Suppressor macrophage treated with lipopolysaccharide for 1 hour (primary cell): ENCODE measurements around the gene MELTF.

Experiments used
- DNase-seq, 3 donors: peaks; one replicate each; pipeline ENCODE4 v3.0.0-alpha.2; 2020 to 2022

The MELTF gene

GRCh38 chr3:197026481-197026866, 3.1 kb downstream of the MELTF start:
- no peak for DNase-seq

- no peak for DNase-seq
Observed at GRCh38 chr3:197025736-197026480, 3.7 kb downstream of the MELTF start.

GRCh38 chr3:197024881-197025735, 4.5 kb downstream of the MELTF start:
- DNase-seq: no peak

- DNase-seq: peak in 2 of 3 donors; percentile 24 to 28
Observed at GRCh38 chr3:197023998-197024651, 5.5 kb downstream of the MELTF start.

- DNase-seq: peak; percentile 41 to 55 (median 48)
Observed at GRCh38 chr3:197023241-197023997, 6.2 kb downstream of the MELTF start.

GRCh38 chr3:197022405-197023231, 7.0 kb downstream of the MELTF start:
- no peak for DNase-seq

GRCh38 chr3:197021729-197022404, 7.8 kb downstream of the MELTF start:
- no peak for DNase-seq

GRCh38 chr3:197021231-197021630, 8.4 kb downstream of the MELTF start:
- no peak for DNase-seq

- no peak for DNase-seq
Observed at GRCh38 chr3:197019535-197019934, 10.1 kb downstream of the MELTF start.

- DNase-seq: no peak
Observed at GRCh38 chr3:197019021-197019420, 10.6 kb downstream of the MELTF start.

- no peak for DNase-seq
Observed at GRCh38 chr3:197017003-197017402, 12.6 kb downstream of the MELTF start.

- DNase-seq: no peak
Observed at GRCh38 chr3:197015790-197016736, 13.6 kb downstream of the MELTF start.

- peak in 1 of 3 donors; percentile 14 for DNase-seq
Observed at GRCh38 chr3:197014942-197015575, 14.6 kb downstream of the MELTF start.

- DNase-seq: no peak
Observed at GRCh38 chr3:197014024-197014423, 15.6 kb downstream of the MELTF start.

- DNase-seq: no peak
Observed at GRCh38 chr3:197012540-197012883, 17.1 kb downstream of the MELTF start.

GRCh38 chr3:197011780-197012539, 17.7 kb downstream of the MELTF start:
- DNase-seq: no peak

GRCh38 chr3:197010556-197011351, 18.9 kb downstream of the MELTF start:
- no peak for DNase-seq

GRCh38 chr3:197009532-197010019, 20.0 kb downstream of the MELTF start:
- no peak for DNase-seq
